Endothelial cell of umbilical vein (primary cell): Measurements from ENCODE around the gene LKAAEAR1. TPM values are rescaled to one million over a fixed set of nuclear protein-coding genes. Genes with fewer than 3 reads are reported as not detected.

Experiments
- BruUV-seq: library from RNA; stranded (reverse); fragments of 400-500 nt; replicated peaks from 2 replicates; lab custom pipeline; 2021; lab: Mats Ljungman, UMichigan
- CTCF ChIA-PET: fragments of 300-600, 350-600 bp; sonication (Branson Sonifier 250); formaldehyde crosslinking; loops from one replicate; lab custom pipeline; 2021; ENCODE audit warnings: antibody characterized with exemption, inconsistent platforms; lab: Charles Lee
- POLR2A ChIA-PET: fragments of 300-600, 350-600 bp; sonication (Branson Sonifier 250); formaldehyde crosslinking; loops from one replicate; lab custom pipeline; 2021; ENCODE audit warnings: antibody characterized with exemption, inconsistent platforms; lab: Charles Lee
- DNase-seq: peaks from one replicate; pipeline ENCODE4 v3.0.0-alpha.2; 2011; ENCODE audit warnings: low read depth, low spot score
- FAIRE-seq: peaks from 2 replicates; lab custom pipeline; 2011; peaks lifted over from hg19 to GRCh38; lab: Jason Lieb, UNC
- H2AFZ ChIP-seq: 2 replicates; pipeline ENCODE4 v1.6.0; 2012; ENCODE audit warnings: low read depth, low read length, control low read depth, inconsistent platforms
- H3K27ac ChIP-seq: 2 replicates; pipeline ENCODE4 v1.5.1; 2011; ENCODE audit warnings: low read depth, mild to moderate bottlenecking, control low read depth, low read length, moderate library complexity; ENCODE audit not compliant: insufficient read depth
- H3K27me3 ChIP-seq, 2 experiments: 2 replicates each; pipeline versions ENCODE4 v1.6.0 to v1.6.1; 2011; ENCODE audit warnings: low read length in 2 of 2, mixed read lengths in 1 of 2; ENCODE audit not compliant: control insufficient read depth in 2 of 2, insufficient read depth in 2 of 2
- H3K36me3 ChIP-seq, 2 experiments: 2 replicates in 1 of 2; 3 replicates in 1 of 2; pipeline ENCODE4 v1.5.1; 2011; ENCODE audit warnings: low read length in 2 of 2, mild to moderate bottlenecking in 1 of 2, moderate library complexity in 1 of 2; ENCODE audit not compliant: control insufficient read depth in 2 of 2, insufficient read depth in 2 of 2; ENCODE audit errors: extremely low read depth in 1 of 2
- H3K4me1 ChIP-seq: 3 replicates; pipeline ENCODE4 v1.5.1; 2011; ENCODE audit warnings: mild to moderate bottlenecking, low read length; ENCODE audit not compliant: control insufficient read depth, insufficient read depth; ENCODE audit errors: extremely low read depth
- H3K4me2 ChIP-seq: 2 replicates; pipeline ENCODE4 v1.6.1; 2011; ENCODE audit warnings: low read length, control low read depth, mixed read lengths; ENCODE audit not compliant: insufficient read depth
- H3K4me3 ChIP-seq, 3 experiments: fragments of 200-600 bp in 1 of 3; sonication (generic), shearing (Covaris generic) in 1 of 3; replicated peaks in 1 of 3; 2 replicates each; pipeline ENCODE4 v1.5.1; 2011 to 2016; ENCODE audit warnings: control low read depth in 3 of 3, low read length in 3 of 3, mild to moderate bottlenecking in 2 of 3, inconsistent platforms in 1 of 3, low read depth in 1 of 3, moderate library complexity in 1 of 3; ENCODE audit not compliant: insufficient read depth in 1 of 3
- H3K79me2 ChIP-seq: 2 replicates; pipeline ENCODE4 v1.6.0; 2012; ENCODE audit warnings: low read length, inconsistent platforms; ENCODE audit not compliant: control insufficient read depth, insufficient read depth
- H3K9ac ChIP-seq: replicated peaks from 2 replicates; pipeline ENCODE3; 2011; ENCODE audit warnings: low read length, control low read depth; ENCODE audit not compliant: insufficient read depth; ENCODE audit errors: extremely low read depth
- H3K9me1 ChIP-seq: replicated peaks from 3 replicates; pipeline ENCODE4 v1.6.0; 2011; ENCODE audit warnings: mild to moderate bottlenecking, low read length; ENCODE audit not compliant: control insufficient read depth, insufficient read depth; ENCODE audit errors: extremely low read depth
- H3K9me3 ChIP-seq: replicated peaks from 2 replicates; pipeline ENCODE4 v1.5.1; 2012; ENCODE audit warnings: low read length, inconsistent platforms; ENCODE audit not compliant: control insufficient read depth, insufficient read depth
- H4K20me1 ChIP-seq: replicated peaks from 2 replicates; pipeline ENCODE3; 2011; ENCODE audit warnings: mild to moderate bottlenecking, low read length; ENCODE audit not compliant: control insufficient read depth, insufficient read depth; ENCODE audit errors: extremely low read depth
- EZH2 ChIP-seq: IDR thresholded peaks from 2 replicates; pipeline ENCODE4 v1.6.1; 2012; ENCODE audit warnings: borderline replicate concordance, low read depth, mild to moderate bottlenecking, moderate library complexity, low read length, inconsistent platforms; ENCODE audit not compliant: severe bottlenecking
- FOS ChIP-seq: IDR thresholded peaks from 2 replicates; pipeline ENCODE4 v1.6.1; 2011; ENCODE audit warnings: mild to moderate bottlenecking, low read length, moderate library complexity, borderline replicate concordance; ENCODE audit not compliant: insufficient read depth
- GATA2 ChIP-seq: IDR thresholded peaks from 2 replicates; pipeline ENCODE4 v1.7.0; 2011; ENCODE audit warnings: low read depth, mild to moderate bottlenecking, moderate library complexity, mixed read lengths, low read length; ENCODE audit not compliant: insufficient read length, insufficient read depth
- JUN ChIP-seq: IDR thresholded peaks from 2 replicates; pipeline ENCODE4 v1.6.1; 2011; ENCODE audit warnings: borderline replicate concordance, low read depth; ENCODE audit not compliant: insufficient read length, insufficient read depth
- MYC ChIP-seq: IDR thresholded peaks from one replicate; pipeline ENCODE4 v1.6.1; 2011; ENCODE audit warnings: mild to moderate bottlenecking, low read depth, low read length
- POLR2A ChIP-seq: IDR thresholded peaks from 2 replicates; pipeline ENCODE4 v1.6.1; 2012; ENCODE audit warnings: low read depth, mild to moderate bottlenecking, control low read depth, low read length
- POLR2AphosphoS5 ChIP-seq: IDR thresholded peaks from 2 replicates; pipeline ENCODE4 v1.6.1; 2012; ENCODE audit warnings: low read depth, mild to moderate bottlenecking, control low read depth, low read length, moderate library complexity; ENCODE audit not compliant: insufficient read depth
- dilution Hi-C: fragments of 300-500 bp; cut with MboI; formaldehyde crosslinking; loops from one replicate; pipeline ENCODE4 v1.15.0; 2019; ENCODE audit warnings: low sequenced_read_pairs; ENCODE audit not compliant: extremely low pct_ligation_motif_present
- intact Hi-C: fragments of 100-400 bp; cut with micrococcal nuclease; formaldehyde crosslinking; loops from one replicate; pipeline ENCODE4 v1.10.0; 2022
- polyA plus RNA-seq, 4 experiments: library from polyadenylated mRNA; depleted of rRNA in 3 of 4; stranded (reverse) in 3 of 4; unstranded in 1 of 4; fragments of >200 nt; gene quantifications; 2 replicates each; pipeline versions ENCODE4 v1.2.1 to v1.2.3, GENCODE V29; 2011 to 2012; ENCODE audit warnings: missing spikeins in 1 of 4
- total RNA-seq: library from RNA; stranded (reverse); gene quantifications from 2 replicates; pipeline ENCODE4 v1.2.3, GENCODE V29; 2021
- TF ChIP-seq, protein P1 (sequence below): IDR thresholded peaks from 2 replicates; pipeline ENCODE4 v1.6.1; 2011; ENCODE audit not compliant: insufficient read depth, insufficient read length
- TF ChIP-seq, protein P2 (sequence below), 2 donors: IDR thresholded peaks; 1 replicate in 1 of 2; 2 replicates in 1 of 2; pipeline ENCODE4 v1.5.1; 2011; ENCODE audit warnings: low read length in 2 of 2, mild to moderate bottlenecking in 2 of 2, moderate library complexity in 2 of 2, control low read depth in 1 of 2, inconsistent platforms in 1 of 2, low read depth in 1 of 2; ENCODE audit not compliant: insufficient read depth in 1 of 2; ENCODE audit errors: extremely low read depth in 1 of 2

Gene LKAAEAR1
- total and polyA plus RNA-seq, 2 donors (not counting 3 experiments of a cell fraction or from before 2014, with no cell fraction given), result 0.29 TPM; not detected in 1

DNA sequence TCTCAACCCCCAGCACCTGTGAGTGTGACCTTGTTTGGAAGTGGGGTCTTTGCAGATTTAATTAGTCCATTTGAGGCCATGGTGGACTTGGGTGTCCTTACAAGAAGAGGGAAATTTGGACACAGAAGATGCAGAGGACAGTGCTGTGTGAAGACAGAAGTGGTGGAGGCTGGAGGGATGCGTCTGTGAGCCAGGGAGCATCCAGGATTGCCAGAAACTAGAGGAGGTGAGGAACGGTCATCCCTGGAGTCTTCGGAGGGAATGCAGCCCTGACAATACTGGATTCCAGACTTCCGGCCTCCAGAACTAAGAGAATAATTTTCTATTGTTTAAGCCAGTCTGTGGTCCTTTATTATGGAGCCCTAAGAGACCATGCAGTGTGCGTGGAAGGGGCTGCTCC is 46.1 kb upstream of the LKAAEAR1 start:
- no peak overlapping the region for H3K9ac ChIP-seq
- dilution Hi-C loops (no loop called here), intact Hi-C loops (no loop called here)
- no peaks in the 10 kb centered on the region for H3K9me3 ChIP-seq
- H3K79me2 ChIP-seq, result no peaks in the 10 kb centered on the region
- no peak for FAIRE-seq
- H3K9me1 ChIP-seq, result no peaks in the 10 kb centered on the region
- no TSS peak for BruUV-seq
- no peak overlapping the region for H2AFZ ChIP-seq
- H3K36me3 ChIP-seq, result no peaks in the 10 kb centered on the region
- TF ChIP-seq, protein P1, sequence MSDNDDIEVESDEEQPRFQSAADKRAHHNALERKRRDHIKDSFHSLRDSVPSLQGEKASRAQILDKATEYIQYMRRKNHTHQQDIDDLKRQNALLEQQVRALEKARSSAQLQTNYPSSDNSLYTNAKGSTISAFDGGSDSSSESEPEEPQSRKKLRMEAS, result no peak
- no peak for TF ChIP-seq FOS
- TF ChIP-seq, protein P2, sequence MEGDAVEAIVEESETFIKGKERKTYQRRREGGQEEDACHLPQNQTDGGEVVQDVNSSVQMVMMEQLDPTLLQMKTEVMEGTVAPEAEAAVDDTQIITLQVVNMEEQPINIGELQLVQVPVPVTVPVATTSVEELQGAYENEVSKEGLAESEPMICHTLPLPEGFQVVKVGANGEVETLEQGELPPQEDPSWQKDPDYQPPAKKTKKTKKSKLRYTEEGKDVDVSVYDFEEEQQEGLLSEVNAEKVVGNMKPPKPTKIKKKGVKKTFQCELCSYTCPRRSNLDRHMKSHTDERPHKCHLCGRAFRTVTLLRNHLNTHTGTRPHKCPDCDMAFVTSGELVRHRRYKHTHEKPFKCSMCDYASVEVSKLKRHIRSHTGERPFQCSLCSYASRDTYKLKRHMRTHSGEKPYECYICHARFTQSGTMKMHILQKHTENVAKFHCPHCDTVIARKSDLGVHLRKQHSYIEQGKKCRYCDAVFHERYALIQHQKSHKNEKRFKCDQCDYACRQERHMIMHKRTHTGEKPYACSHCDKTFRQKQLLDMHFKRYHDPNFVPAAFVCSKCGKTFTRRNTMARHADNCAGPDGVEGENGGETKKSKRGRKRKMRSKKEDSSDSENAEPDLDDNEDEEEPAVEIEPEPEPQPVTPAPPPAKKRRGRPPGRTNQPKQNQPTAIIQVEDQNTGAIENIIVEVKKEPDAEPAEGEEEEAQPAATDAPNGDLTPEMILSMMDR (IDR thresholded peaks at IDR 0.05; ENCODE audit: extremely low read depth in 1 of 2, insufficient read depth in 1 of 2, low read depth in 1 of 2, low read length in 2 of 2), result no peak
- no peak for TF ChIP-seq EZH2
- TF ChIP-seq GATA2, result no peak
- TF ChIP-seq POLR2AphosphoS5, result no peak
- TF ChIP-seq JUN, result no peak
- TF ChIP-seq MYC, result no peak
- no peak for TF ChIP-seq POLR2A
- H3K27ac ChIP-seq, result no peak overlapping the region
- ChIA-PET CTCF (no interaction called here), POLR2A (no interaction called here)
- peaks cover 0 to 6% of the 10 kb centered on the region in 2 experiments for H3K27me3 ChIP-seq
- DNase-seq, result no peak
- no peak overlapping the region for H3K4me3 ChIP-seq
- H3K4me2 ChIP-seq, result no peak overlapping the region
- no peaks in the 10 kb centered on the region for H3K4me1 ChIP-seq
- H4K20me1 ChIP-seq, result no peaks in the 10 kb centered on the region
